GM19372 (cell line): Measurements from ENCODE around the gene MGP.

Experiments used
- ATAC-seq: cut with Tn5 transposase; IDR thresholded peaks from one replicate; pipeline ENCODE4 v1.9.1; 2021; ENCODE audit warnings: mild to moderate bottlenecking, low read depth, moderate library complexity; ENCODE audit not compliant: unreplicated experiment

The MGP gene

GRCh38 chr12:14904854-14905253 is 19.2 kb upstream of the MGP start:
- ATAC-seq: no peak

DNA sequence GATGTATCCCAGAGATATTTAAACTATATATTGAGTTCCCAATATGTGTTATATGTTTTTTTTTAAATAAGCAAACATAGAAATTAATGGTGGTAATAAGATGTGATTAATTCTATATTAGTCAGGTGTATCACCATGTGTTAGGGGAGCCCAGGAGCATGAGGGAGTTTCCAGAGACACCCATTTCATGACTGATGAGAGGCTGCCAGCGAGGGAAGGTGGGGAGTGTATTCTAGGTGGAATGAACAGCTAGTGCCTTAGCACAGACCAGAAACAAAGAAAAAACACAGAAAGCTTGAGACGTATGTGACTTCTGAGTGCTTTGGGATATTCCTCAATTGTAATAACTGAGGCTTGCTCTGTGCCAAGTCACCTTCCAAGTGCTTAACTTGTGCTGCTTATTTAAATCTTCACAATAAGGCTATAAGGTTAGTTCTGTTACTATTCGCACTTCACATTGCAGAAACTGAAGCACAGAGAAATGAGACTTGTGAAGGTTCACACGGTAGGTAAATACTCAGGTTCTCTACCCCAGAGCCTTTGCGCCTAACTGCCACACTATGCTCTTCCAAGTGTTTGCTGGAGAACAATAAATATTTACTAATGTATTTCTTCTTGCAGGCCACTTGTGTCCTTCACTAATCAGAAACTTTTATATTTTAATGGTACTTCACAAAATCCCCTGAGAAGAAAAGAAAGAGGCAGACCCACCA is 17.9 kb upstream of the MGP start:
- no peak for ATAC-seq

GRCh38 chr12:14902465-14902864 is 16.8 kb upstream of the MGP start:
- ATAC-seq: no peak

- ATAC-seq: no peak
These were observed 15.5 kb upstream of the MGP start for GRCh38 chr12:14901228-14901562.

- ATAC-seq: no peak
These were observed 15.0 kb upstream of the MGP start for GRCh38 chr12:14900521-14901227.

- ATAC-seq: no peak
These were observed 11.0 kb upstream of the MGP start for GRCh38 chr12:14896521-14897169.

- ATAC-seq: no peak
These were observed 8.0 kb upstream of the MGP start for GRCh38 chr12:14893506-14894250.

DNA sequence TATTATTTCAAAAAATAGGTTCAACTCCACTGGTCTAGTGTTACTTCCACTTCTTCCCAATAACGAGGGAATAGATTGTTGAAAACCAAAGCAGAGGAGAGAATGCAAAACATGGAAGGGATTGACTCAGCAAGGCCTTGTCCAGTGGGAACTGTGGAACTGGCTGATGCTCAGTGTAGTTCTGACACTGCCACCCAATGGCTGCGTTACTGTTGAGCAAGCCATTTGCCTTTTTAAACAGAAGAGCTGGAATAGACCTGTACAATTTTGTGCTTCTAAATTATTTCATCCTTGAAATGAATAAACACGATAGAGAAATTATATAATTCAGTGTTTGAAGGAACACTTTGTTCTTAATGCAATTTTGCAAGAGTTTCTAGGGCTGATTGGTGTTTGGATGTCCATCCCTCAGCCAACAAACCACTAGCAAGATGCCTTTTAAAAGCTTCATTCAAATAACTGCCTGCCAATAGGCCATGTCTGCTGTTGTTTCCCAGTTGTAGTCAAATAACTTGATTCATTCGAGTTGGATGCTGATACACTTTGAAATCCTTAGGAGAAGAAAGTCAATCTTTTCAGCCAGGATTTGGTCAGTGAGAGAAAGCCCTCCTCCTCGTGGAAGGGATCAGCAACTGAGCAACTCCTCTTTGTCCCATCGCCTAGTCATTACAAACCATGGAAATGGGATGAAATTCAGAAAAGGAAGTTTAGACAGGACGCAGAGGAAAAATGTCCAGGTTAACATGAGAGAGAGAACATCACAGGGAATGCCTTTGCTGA is 7.3 kb upstream of the MGP start:
- no peak for ATAC-seq

DNA sequence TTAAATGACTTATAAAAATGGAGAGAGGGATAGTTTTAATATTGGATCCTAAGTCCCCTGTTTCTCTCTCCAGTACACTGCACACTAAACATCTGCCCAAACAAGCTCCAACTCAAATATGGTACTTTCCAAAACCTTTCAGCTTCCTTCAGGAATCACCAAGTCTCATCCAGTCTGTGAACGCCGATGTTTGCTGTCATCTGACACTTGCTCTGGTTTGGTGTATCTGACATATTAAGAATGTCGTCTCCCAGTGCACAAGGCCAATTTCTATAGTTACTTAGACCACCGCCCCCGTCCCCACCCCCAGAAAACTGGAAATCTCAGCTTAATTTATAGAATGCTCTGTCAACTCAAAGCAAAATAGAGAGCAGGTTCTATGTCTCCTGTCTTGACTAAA is 5.0 kb upstream of the MGP start:
- no peak for ATAC-seq

- no peak for ATAC-seq
These were observed 617 bp upstream of the MGP start for GRCh38 chr12:14886271-14886670.

- peak; percentile 92 for ATAC-seq
These were observed 1.2 kb downstream of the MGP start for GRCh38 chr12:14884458-14884878.

GRCh38 chr12:14883686-14884085 is 2.0 kb downstream of the MGP start:
- ATAC-seq: no peak

DNA sequence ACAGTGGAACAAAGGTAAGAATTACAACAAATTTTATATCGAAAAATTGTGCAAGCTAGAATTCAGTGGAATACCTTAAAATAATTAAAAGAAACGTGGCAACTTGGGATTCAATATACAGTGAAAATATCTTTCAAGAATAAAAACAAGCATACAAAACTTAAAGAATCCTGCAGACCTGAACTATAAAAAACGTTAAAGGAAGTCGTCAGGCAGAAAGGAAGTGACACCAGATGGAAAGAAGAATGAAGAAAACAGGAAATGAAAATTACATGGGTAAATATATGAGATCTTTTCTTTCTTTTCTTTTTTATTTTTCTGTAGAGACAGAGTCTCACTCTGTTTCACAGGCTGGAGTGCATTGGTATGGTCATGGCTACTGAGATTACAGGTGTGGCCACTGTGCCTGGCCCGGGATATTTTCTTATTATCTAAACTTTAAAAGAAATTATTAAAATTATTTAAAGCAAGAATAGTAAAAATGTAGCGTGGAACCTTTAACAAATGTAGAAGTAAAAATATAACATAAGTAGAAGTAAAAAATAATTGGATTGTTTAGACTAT is 4.7 kb downstream of the MGP start:
- ATAC-seq: no peak

- ATAC-seq: no peak
These were observed 6.3 kb downstream of the MGP start for GRCh38 chr12:14879222-14879933.

GRCh38 chr12:14878488-14878887 is 7.2 kb downstream of the MGP start:
- ATAC-seq: no peak

- ATAC-seq: no peak
These were observed 8.8 kb downstream of the MGP start for GRCh38 chr12:14876833-14877232.

- ATAC-seq: no peak
These were observed 10.8 kb downstream of the MGP start for GRCh38 chr12:14874882-14875281.

DNA sequence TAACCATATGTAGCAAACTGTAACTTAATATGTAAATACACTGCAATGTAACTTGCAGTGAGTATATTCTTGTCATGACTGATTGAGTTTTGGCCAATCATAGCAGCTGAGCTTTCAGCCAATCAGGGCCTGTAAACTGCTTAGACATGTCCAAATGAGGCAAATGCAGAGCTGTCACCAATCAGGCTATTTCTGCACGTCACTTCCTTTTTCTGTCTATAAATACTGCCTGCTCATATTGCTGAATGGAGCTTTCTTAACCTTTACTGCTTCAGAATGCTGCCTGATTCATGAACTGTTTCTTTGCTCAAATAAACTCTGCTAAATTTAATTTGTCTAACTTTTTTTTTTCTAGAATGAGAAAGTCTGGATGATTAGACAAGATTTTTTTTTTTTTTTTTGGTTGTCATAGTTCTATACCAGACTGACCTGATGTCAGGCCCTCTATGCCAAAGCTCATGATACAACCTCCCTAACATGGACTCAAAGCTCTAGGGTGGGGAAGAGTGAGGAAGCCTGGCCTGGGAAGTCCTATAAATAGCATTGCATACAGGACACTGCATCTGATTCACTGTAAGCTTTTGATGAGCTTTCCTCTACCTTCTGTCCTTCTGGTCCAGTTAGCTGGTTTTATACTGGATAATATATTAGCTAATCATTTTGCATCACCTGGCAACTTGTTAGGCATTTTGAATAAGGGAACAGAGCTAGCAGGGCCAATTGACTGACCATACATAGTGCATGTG is 12.0 kb downstream of the MGP start:
- ATAC-seq: no peak

GRCh38 chr12:14871886-14872285 is 13.8 kb downstream of the MGP start:
- no peak for ATAC-seq
